ENCODE results near the gene ITGA4.
A peak's percentile ranks its signal among the peaks of the same experiment; 100 is the strongest.

The ITGA4 gene

GRCh38 chr2:181485638-181485946, 28.4 kb downstream of the ITGA4 start:
- TF ChIP-seq CTCF (conservative IDR thresholded peaks at IDR 0.05; ENCODE audit: low read depth): no peak
- no peak overlapping the region for H3K27ac ChIP-seq
- ChIA-PET CTCF (no interaction called here), POLR2A (ENCODE audit: low non-redundant PET) (no interaction called here)
- DNase-seq (ENCODE audit: low spot score): no peak

GRCh38 chr2:181499231-181499630, 42.0 kb downstream of the ITGA4 start:
- ChIA-PET CTCF (no interaction called here), POLR2A (ENCODE audit: low non-redundant PET) (no interaction called here)
- no peak for TF ChIP-seq CTCF (conservative IDR thresholded peaks at IDR 0.05; ENCODE audit: low read depth)
- no peak overlapping the region for H3K27ac ChIP-seq
- no peak for DNase-seq (ENCODE audit: low spot score)

GRCh38 chr2:181500201-181500600, 43.0 kb downstream of the ITGA4 start:
- no peak overlapping the region for H3K27ac ChIP-seq
- ChIA-PET POLR2A (ENCODE audit: low non-redundant PET) (no interaction called here), CTCF (no interaction called here)
- no peak for TF ChIP-seq CTCF (conservative IDR thresholded peaks at IDR 0.05; ENCODE audit: low read depth)
- no peak for DNase-seq (ENCODE audit: low spot score)

- no peak for TF ChIP-seq CTCF (conservative IDR thresholded peaks at IDR 0.05; ENCODE audit: low read depth)
- DNase-seq (ENCODE audit: low spot score): no peak
- POLR2A ChIA-PET (ENCODE audit: low non-redundant PET): no interaction called here
- no peak overlapping the region for H3K27ac ChIP-seq
- CTCF ChIA-PET: interaction anchor here (0.5 to 0.7 kb wide), 3 partner anchors 135 to 973 kb away, joined by 3 read pairs; no protein-coding TSS in a partner anchor
Measured at GRCh38 chr2:181515719-181516118, 58.5 kb downstream of the ITGA4 start.

GRCh38 chr2:181516992-181517391, 59.8 kb downstream of the ITGA4 start:
- no peak for DNase-seq (ENCODE audit: low spot score)
- CTCF ChIA-PET: no interaction called here
- POLR2A ChIA-PET (ENCODE audit: low non-redundant PET): no interaction called here
- no peak overlapping the region for H3K27ac ChIP-seq
- TF ChIP-seq CTCF (conservative IDR thresholded peaks at IDR 0.05; ENCODE audit: low read depth): no peak

GRCh38 chr2:181517685-181518301, 60.6 kb downstream of the ITGA4 start:
- H3K27ac ChIP-seq: no peak overlapping the region
- TF ChIP-seq CTCF (conservative IDR thresholded peaks at IDR 0.05; ENCODE audit: low read depth): no peak
- ChIA-PET POLR2A (ENCODE audit: low non-redundant PET) (no interaction called here), CTCF (interaction anchor here (0.6 kb wide), 2 partner anchors 26 to 558 kb away, joined by 3 read pairs; no protein-coding TSS in a partner anchor)
- peak; percentile 26 for DNase-seq (ENCODE audit: low spot score)

- H3K27ac ChIP-seq: no peak overlapping the region
- TF ChIP-seq CTCF (conservative IDR thresholded peaks at IDR 0.05; ENCODE audit: low read depth): no peak
- no peak for DNase-seq (ENCODE audit: low spot score)
- ChIA-PET POLR2A (ENCODE audit: low non-redundant PET) (no interaction called here), CTCF (no interaction called here)
Measured at GRCh38 chr2:181520253-181520652, 63.1 kb downstream of the ITGA4 start.
